Cardiac muscle cell (in vitro differentiated cells and primary cell): ENCODE measurements around the gene CD70. TPM values are rescaled to one million over a fixed set of nuclear protein-coding genes. Genes with fewer than 3 reads are reported as not detected.
"Not testable (repeated sequence)": the region's sequence is repeated elsewhere in the genome, so short reads cannot be mapped to it uniquely, and the experiment has no call there.

Experiments used
- DNase-seq, 2 donors: peaks; one replicate each; pipeline versions ENCODE4 v3.0.0 to v3.0.0-alpha.2; 2010 to 2017; ENCODE audit warnings: low read depth in 1 of 2, low spot score in 1 of 2
- H3K27ac ChIP-seq: fragments of 200-600 bp; sonication (generic); 2 replicates; pipeline ENCODE4 v1.5.1; 2016
- H3K27me3 ChIP-seq: fragments of 200-600 bp; sonication (generic); 2 replicates; pipeline ENCODE4 v1.6.0; 2016; ENCODE audit warnings: control low read depth
- H3K36me3 ChIP-seq: fragments of 200-600 bp; sonication (generic); 2 replicates; pipeline ENCODE4 v1.5.1; 2016; ENCODE audit warnings: control low read depth
- H3K4me1 ChIP-seq: fragments of 200-600 bp; sonication (generic); 2 replicates; pipeline ENCODE4 v1.8.1; 2017; ENCODE audit warnings: low read depth, mild to moderate bottlenecking, mixed run types
- H3K4me3 ChIP-seq: fragments of 200-600 bp; sonication (generic); 2 replicates; pipeline ENCODE4 v1.5.1; 2016; ENCODE audit warnings: mild to moderate bottlenecking
- H3K9me3 ChIP-seq: fragments of 200-600 bp; sonication (generic); 2 replicates; pipeline ENCODE4 v1.5.1; 2017; ENCODE audit warnings: low read depth, mild to moderate bottlenecking, control low read depth
- polyA plus RNA-seq: library from polyadenylated mRNA; unstranded; fragments of >200 nt; fragmentation: Nextera tagmentation; extraction: Ambion mirVana; gene quantifications from 2 replicates; pipeline ENCODE4 v1.2.1, GENCODE V29; 2016
- total RNA-seq: library from RNA; depleted of rRNA; stranded (reverse); fragments of >200 nt; gene quantifications from 2 replicates; pipeline ENCODE4 v1.2.3, GENCODE V29; 2016
- TF ChIP-seq, protein P1 (sequence below): IDR thresholded peaks from 2 replicates; pipeline ENCODE4 v1.5.1; 2012; ENCODE audit warnings: low read depth, mild to moderate bottlenecking, low read length

Gene CD70, protein sequence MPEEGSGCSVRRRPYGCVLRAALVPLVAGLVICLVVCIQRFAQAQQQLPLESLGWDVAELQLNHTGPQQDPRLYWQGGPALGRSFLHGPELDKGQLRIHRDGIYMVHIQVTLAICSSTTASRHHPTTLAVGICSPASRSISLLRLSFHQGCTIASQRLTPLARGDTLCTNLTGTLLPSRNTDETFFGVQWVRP
- total RNA-seq (not detected in 2 replicates), polyA plus RNA-seq (0.91 TPM in 1 of 2 replicates, not detected in the other)

DNA sequence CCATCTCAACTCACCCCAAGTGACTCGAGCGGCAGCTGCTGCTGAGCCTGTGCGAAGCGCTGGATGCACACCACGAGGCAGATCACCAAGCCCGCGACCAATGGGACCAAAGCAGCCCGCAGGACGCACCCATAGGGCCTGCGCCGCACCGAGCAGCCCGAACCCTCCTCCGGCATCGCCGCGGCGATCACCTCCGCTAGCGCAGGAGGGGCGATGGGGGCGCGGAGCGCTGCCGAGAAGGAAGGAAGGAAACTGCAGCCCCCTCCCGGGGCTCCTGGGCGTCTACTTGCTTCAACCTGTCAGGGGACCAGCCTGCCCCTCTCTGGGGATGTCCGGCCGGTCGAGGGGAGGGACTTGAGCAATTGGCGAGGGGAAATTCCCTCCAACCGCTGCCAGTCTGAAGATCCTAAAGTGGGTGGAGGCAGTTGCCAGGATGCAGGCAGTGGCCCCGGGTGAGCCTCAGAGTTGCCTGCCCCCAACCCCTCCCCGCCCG, at the start of gene CD70:
TSS of gene CD70 (minus strand) at position 324 of the 493 bp plus-strand sequence. CDS start at position 176, 148 bp downstream.
- Histone ChIP-seq H3K27me3 (peaks cover 75% of the 10 kb centered on the region), H3K4me3 (peak within 1 kb of the TSS; percentile 14)

DNA sequence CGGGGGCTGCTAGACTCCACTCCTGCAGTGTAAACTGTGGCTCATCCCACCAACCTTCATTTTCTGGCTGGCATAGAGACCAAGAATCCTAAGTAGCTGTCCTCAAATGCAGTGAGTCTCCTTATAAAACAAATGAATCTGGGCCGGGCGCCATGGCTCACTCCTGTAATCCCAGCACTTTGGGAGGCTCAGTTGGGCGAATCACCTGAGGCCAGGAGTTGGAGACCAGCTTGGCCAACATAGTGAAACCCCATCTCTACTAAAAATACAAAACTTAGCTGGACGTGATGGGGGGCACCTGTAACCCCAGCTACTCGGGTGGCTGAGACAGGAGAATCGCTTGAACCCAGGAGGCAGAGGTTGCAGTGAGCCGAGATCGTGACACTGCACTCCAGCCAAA, 49.4 kb upstream of the CD70 start:
- H3K36me3 ChIP-seq, H3K4me3 ChIP-seq, DNase-seq, H3K9me3 ChIP-seq, H3K27me3 ChIP-seq, H3K4me1 ChIP-seq, H3K27ac ChIP-seq: not testable (repeated sequence)

More for the DNA sequence above, at the start of gene CD70:
- TF ChIP-seq, protein P1, sequence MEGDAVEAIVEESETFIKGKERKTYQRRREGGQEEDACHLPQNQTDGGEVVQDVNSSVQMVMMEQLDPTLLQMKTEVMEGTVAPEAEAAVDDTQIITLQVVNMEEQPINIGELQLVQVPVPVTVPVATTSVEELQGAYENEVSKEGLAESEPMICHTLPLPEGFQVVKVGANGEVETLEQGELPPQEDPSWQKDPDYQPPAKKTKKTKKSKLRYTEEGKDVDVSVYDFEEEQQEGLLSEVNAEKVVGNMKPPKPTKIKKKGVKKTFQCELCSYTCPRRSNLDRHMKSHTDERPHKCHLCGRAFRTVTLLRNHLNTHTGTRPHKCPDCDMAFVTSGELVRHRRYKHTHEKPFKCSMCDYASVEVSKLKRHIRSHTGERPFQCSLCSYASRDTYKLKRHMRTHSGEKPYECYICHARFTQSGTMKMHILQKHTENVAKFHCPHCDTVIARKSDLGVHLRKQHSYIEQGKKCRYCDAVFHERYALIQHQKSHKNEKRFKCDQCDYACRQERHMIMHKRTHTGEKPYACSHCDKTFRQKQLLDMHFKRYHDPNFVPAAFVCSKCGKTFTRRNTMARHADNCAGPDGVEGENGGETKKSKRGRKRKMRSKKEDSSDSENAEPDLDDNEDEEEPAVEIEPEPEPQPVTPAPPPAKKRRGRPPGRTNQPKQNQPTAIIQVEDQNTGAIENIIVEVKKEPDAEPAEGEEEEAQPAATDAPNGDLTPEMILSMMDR = no peak
- Histone ChIP-seq H3K36me3 (no peaks in the 10 kb centered on the region), H3K27ac (no peak within 1 kb of the TSS), H3K9me3 (no peaks in the 10 kb centered on the region), H3K4me1 (peaks cover 6% of the 10 kb centered on the region)
- peak in 1 of 2 donors; percentile 42 for DNase-seq

DNA sequence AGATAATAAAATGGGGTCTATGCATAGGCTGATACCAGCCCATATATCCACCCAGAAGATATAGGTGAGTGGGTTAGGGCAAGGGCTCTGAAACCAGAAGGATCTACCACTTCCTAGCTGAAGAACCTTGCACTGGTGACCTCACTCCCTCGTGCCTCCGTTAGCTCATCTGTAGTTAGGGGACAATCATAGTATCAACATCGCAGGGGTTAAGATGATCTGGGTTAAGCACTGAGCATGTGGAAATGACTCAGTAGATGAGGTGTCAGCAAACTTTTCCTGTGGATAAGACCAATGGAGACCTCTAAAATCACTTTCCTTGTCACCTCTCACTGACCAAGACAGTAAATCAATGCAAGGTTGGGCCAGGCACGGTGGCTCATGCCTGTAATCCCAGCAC, 48.5 kb upstream of the CD70 start:
- no peak overlapping the region for H3K27ac ChIP-seq
- H3K27me3 ChIP-seq = no peaks in the 10 kb centered on the region
- H3K36me3 ChIP-seq = no peaks in the 10 kb centered on the region
- TF ChIP-seq, protein P1 = no peak
- DNase-seq = no peak
- H3K4me1 ChIP-seq = no peaks in the 10 kb centered on the region
- no peaks in the 10 kb centered on the region for H3K9me3 ChIP-seq
- H3K4me3 ChIP-seq = no peak overlapping the region

DNA sequence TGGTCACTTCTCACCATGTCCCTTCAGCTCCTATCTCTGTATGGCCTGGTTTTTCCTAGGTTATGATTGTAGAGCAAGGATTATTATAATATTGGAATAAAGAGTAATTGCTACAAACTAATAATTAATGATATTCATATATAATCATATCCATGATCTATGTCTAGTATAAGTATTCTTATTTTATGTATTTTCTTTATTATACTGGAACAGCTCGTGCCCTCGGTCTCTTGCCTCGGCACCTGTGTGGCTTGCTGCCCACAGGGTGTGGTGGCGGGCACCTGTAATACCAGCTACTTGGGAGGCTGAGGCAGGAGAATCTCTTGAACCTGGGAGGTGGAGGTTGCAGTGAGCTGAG, 42.5 kb upstream of the CD70 start:
- H3K4me1 ChIP-seq, H3K9me3 ChIP-seq, H3K27me3 ChIP-seq, H3K4me3 ChIP-seq, DNase-seq, H3K27ac ChIP-seq, H3K36me3 ChIP-seq: not testable (repeated sequence)
- TF ChIP-seq, protein P1 = peak; percentile 30

DNA sequence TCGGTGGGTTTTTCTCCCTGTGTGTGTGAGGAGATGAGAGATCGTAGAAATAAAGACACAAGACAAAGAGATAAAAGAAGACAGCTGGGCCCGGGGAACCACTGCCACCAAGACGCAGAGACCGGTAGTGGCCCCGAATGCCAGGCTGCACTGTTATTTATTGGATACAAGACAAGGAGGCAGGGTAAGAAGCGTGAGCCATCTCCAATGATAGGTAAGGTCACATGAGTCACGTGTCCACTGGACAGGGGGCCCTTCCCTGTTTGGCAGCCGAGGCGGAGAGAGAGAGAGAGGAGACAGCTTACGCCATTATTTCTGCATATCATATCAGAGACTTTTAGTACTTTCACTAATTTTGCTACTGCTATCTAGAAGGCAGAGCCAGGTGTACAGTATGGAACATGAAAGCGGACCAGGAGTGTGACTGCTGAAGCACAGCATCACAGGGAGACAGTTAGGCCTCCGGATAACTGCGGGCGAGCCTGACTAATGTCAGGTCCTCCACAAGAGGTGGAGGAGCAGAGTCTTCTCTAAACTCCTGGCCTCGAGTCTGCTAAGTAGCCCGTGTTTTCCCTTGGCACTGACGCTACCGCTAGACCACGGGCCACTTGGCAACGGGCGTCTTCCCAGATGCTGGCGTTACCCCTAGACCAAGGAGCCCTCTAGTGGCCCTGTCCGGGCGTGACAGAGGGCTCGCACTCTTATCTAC, 42.0 kb upstream of the CD70 start:
- H3K36me3 ChIP-seq, H3K9me3 ChIP-seq, H3K4me3 ChIP-seq, H3K27ac ChIP-seq, H3K4me1 ChIP-seq, H3K27me3 ChIP-seq: not testable (repeated sequence)
- peak; percentile 74 to 79 for DNase-seq
- TF ChIP-seq, protein P1 = peak; percentile 67

DNA sequence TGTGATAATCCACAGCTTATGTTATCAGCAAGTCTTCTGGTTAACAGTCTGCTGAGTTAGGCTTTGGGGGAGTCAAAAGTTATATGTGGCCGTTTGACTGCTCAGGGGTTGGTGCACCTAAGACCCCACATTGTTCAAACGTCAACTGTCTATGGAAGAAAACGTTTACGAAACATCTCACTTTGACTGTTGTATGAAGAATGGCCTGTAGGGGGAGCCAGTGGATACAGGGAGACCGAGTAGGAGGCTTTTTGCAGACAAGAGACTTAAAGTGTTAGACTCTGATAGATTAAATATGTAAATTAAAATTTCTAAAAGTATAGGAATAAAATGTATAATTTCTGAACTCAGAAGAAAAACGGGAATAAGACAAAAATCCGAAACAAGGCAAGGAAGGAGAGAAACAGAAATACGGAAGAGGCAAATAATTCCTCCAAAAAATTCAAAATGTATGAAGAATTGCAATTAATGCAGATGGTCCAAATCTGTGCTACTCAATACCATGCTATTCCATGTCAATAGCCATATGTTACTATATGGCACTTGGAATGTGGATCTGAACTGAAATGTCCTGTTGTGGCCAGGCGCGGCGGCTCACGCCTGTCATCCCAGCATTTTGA, 41.2 kb upstream of the CD70 start:
- DNase-seq = peak; percentile 83 to 84
- Histone ChIP-seq H3K4me3 (no peak overlapping the region), H3K4me1 (no peaks in the 10 kb centered on the region), H3K27ac (no peak overlapping the region), H3K9me3 (no peaks in the 10 kb centered on the region), H3K27me3 (no peaks in the 10 kb centered on the region), H3K36me3 (no peaks in the 10 kb centered on the region)
- TF ChIP-seq, protein P1 = peak; percentile 89
